AG09319 (cell line): ENCODE results near the gene CDH18.

Source experiments
- DNase-seq: peaks from one replicate; pipeline ENCODE4 v3.0.0-alpha.2; 2010; ENCODE audit warnings: low read depth; ENCODE audit errors: extremely low read depth
- TF ChIP-seq, protein P1 (sequence below): IDR thresholded peaks from 2 replicates; pipeline ENCODE4 v1.5.1; 2011; ENCODE audit warnings: low read depth, mild to moderate bottlenecking, inconsistent platforms, low read length, moderate library complexity

Gene CDH18

DNA sequence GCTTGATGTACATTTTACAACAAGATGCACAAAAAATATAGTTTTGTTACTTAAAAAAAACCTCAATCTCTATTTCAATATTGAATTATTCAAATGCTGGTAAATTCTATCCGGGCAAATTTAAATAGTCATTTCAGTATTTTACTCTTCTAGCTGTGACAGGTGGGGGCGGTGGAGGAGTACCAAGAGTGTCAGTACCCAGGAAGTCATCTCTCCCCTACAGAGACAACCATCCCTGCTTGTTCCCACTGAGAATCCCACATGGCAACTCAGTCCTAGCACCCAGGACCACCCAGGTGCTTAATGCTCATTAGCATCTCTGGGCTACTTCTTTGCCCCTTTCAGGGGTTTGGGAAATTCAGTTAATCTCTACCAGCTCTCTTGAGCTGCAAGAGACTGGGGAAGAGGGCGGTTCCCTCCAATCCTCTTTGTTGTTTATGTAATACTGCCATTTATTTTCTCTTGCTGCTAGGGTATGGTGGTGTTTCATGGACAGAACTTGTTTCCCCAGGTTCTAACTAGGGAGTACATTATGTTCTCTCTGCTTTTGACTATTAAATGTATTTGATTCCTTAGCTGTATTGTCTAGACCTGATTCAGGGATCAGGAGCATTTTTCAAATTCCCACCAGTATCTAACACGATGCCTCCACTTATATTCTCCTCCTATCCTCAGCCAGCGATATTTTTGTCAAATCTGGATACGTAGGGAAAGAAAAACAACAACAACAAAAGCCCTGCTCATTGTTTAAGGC is 122.5 kb downstream of the CDH18 start:
- TF ChIP-seq, protein P1, sequence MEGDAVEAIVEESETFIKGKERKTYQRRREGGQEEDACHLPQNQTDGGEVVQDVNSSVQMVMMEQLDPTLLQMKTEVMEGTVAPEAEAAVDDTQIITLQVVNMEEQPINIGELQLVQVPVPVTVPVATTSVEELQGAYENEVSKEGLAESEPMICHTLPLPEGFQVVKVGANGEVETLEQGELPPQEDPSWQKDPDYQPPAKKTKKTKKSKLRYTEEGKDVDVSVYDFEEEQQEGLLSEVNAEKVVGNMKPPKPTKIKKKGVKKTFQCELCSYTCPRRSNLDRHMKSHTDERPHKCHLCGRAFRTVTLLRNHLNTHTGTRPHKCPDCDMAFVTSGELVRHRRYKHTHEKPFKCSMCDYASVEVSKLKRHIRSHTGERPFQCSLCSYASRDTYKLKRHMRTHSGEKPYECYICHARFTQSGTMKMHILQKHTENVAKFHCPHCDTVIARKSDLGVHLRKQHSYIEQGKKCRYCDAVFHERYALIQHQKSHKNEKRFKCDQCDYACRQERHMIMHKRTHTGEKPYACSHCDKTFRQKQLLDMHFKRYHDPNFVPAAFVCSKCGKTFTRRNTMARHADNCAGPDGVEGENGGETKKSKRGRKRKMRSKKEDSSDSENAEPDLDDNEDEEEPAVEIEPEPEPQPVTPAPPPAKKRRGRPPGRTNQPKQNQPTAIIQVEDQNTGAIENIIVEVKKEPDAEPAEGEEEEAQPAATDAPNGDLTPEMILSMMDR = no peak
- no peak for DNase-seq

DNA sequence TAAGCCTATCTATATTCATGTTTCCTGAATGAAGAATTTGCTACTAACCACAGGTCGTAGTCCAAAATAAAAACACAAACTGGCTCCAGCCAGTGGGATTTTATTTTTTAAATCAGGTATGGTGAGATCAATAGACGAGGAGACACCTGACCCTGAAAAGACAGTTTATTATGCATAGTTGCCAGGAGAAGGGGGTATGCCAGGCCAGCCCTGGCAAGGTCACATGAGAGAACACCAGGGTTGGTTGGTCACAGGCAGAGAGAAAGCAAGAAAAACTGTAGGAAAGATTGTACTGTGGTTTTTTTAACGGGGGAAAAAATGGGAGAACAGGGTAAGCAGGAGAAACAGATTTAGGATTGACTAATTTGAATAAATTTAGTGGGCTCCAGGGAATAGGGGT is 125.3 kb downstream of the CDH18 start:
- TF ChIP-seq, protein P1 = no peak
- DNase-seq = no peak

DNA sequence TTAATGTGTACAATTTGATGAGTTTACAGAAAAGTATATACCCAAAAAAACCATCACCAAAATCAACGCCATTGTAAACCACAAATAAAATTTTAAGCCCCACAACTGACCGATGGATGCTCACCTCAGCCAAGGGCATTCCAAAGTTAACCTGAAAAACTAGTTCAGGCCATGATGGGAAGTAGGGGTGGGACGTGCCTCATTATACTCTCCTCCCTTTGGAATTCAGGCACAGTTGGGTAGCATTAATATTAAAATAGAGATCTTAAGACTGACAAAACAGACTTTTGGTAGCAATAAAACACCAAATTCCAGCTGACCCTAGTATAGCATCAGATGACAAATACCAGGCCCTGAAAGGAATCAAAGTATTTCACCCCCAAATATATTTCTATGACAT is 129.0 kb downstream of the CDH18 start:
- no peak for DNase-seq
- TF ChIP-seq, protein P1 = no peak

DNA sequence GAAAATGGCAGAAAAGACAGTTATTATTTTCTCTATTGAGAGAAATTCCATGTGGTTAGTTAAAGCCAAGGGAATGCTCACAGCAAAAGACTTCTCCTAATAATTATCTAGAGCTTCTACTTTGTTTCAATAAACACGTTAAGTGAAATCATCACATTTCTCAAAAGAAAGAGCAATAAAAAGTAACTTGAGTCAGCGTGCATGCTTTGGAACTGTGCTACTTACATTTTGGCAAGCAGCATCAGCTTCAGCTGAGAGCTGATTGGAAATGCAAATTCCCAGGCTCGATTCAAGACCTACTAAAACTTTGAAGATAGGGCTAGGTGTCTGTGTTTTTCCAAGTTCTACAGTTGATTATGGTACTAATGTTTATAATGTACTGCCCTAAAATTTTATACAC is 132.1 kb downstream of the CDH18 start:
- TF ChIP-seq, protein P1 = no peak
- no peak for DNase-seq

DNA sequence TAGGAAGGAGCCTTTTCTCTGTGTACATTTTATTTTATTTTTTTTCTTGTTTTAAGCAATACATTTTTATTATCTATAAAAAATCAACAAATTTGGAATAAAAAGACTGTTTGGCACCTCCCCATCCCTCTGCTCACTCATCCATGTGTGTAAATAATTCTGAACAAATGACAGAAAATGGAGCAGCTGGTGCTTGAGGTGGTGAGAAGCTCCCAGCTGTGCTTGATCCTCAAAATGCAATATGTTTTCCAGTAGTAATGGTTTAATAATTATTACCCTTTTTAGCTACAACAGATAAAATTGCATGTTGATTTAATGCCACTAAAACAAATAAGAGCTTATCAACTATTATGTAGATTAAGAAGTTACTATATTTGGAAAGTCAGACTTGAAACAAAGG is 132.5 kb downstream of the CDH18 start:
- TF ChIP-seq, protein P1 = no peak
- no peak for DNase-seq

DNA sequence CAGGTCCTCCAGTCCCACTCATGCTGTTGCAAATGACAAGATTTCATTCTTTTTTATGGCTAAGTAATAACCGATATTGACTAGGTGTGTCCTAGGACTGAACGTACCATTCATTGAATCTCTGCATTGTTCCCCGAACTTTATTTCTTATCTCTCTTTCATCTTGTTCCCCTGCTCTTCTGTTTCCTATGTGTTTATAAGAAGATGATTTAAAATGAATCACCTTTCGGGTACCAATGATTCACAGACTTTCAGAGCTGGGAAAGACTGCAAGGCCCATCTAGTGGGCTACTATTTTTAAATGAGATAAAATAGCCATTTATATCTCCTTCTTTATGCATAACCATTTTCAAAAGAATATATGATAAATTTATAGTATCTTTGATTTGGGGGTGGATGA is 133.0 kb downstream of the CDH18 start:
- TF ChIP-seq, protein P1 = no peak
- no peak for DNase-seq

DNA sequence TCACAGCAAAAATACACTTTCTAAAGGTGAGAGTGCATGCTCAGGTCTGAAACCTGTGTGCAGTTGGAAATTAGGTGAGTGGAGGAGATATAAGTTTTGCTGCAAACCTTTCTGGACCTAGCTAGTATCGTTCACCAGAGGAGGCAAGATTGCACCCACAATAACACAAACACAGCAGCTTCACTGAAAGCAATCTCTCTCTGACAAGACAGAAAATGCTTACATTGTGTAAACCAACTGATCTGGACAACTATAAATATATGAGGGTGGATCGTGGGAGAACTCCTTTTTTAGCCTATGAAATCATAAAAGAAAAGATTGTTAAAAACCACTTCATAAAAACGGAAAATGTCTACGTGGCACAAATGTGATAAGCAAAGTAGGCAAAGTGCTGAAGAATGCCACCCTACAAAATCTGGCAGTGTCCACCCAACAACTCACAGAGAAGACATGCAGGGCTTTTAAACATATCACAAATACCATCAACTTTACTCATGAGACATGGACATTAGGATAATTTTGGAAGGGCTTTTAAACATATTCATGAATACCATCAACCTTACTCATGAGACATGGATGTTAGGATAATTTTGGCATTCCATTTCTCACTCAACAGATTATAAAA is 134.3 kb downstream of the CDH18 start:
- DNase-seq = no peak

More for the DNA sequence above, 134.3 kb downstream of the CDH18 start:
- TF ChIP-seq, protein P1 = no peak
